ENCODE data around the gene TLE1.

TLE1 gene

DNA sequence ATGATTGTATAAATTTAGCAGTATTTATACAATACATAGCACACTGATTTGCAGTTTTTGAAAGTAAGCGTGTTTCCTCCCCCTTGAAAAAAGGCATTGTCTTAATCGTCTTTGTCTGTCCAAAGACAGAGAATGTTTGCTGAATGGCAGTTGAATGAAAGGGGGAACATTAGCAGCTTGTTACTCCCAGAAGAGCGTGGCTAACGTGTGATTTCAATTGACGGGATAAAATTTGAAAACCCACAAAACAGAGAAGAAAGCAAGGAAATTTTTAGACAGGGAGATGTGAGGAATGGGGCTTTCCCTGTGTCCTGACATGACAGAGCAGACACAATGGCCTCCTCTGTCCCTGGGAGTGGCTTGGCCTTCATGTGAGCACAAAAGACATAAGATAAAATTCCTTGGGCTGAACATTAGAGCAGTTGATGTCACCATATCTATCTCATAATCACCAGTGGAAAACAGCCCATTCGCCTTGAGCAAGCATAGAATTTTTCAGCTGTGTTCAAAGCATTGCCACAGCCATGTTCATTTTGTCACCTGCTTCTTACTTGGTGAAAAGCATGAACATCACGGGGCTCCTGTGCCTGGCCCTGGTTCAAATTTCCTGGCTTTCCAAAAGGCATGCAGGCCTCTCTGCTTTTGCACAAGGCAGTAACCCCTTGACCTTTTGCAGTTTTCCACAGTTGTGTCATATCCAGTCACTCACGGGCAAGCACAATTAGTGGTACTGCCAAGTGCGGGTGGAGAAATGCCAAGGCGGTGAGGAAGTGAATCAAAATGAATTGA is 126.9 kb downstream of the TLE1 start:
- TF ChIP-seq, protein P1, sequence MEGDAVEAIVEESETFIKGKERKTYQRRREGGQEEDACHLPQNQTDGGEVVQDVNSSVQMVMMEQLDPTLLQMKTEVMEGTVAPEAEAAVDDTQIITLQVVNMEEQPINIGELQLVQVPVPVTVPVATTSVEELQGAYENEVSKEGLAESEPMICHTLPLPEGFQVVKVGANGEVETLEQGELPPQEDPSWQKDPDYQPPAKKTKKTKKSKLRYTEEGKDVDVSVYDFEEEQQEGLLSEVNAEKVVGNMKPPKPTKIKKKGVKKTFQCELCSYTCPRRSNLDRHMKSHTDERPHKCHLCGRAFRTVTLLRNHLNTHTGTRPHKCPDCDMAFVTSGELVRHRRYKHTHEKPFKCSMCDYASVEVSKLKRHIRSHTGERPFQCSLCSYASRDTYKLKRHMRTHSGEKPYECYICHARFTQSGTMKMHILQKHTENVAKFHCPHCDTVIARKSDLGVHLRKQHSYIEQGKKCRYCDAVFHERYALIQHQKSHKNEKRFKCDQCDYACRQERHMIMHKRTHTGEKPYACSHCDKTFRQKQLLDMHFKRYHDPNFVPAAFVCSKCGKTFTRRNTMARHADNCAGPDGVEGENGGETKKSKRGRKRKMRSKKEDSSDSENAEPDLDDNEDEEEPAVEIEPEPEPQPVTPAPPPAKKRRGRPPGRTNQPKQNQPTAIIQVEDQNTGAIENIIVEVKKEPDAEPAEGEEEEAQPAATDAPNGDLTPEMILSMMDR (IDR thresholded peaks at IDR 0.05; ENCODE audit: extremely low read depth, missing control alignments), result no peak
- no peak for DNase-seq (ENCODE audit: low spot score)

DNA sequence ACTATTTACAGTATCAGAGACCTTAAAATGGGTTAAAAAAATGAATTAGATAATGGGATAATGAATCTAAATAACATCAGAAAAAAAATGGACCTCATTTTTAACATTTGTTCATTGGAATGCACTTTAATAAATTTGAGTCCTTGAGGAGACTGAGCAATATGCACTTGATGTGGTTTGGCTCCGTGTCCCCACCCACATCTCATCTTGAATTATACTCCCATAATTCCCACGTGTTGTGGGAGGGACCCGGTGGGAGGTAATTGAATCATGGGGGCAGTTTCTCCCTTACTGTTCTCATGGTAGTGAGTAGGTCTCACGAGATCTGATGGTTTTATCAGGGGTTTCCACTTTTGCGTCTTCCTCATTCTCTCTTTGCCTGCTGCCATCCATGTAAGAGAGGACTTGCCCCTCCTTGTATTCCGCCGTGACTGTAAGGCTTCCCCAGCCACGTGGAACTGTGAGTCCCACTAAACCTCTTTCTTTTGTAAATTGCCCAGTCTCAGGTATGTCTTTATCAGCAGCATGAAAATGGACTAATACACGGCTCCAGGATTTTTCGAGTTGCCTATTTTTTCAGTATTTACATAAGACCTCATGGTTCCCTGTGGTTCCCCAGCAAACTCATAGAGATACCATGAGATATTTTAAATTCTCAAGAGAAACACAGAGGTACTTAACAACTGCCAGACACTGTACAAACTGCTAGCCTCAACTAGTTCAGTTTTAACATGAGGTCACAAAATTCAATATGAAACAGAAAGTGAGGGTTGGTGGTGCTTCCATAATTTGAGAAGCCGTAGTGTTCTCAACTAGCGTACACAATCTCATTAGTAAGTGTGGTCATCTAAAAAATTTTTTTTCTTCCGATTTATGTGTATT is 128.3 kb downstream of the TLE1 start:
- DNase-seq (ENCODE audit: low spot score), result no peak
- TF ChIP-seq, protein P1 (IDR thresholded peaks at IDR 0.05; ENCODE audit: extremely low read depth, missing control alignments), result no peak

DNA sequence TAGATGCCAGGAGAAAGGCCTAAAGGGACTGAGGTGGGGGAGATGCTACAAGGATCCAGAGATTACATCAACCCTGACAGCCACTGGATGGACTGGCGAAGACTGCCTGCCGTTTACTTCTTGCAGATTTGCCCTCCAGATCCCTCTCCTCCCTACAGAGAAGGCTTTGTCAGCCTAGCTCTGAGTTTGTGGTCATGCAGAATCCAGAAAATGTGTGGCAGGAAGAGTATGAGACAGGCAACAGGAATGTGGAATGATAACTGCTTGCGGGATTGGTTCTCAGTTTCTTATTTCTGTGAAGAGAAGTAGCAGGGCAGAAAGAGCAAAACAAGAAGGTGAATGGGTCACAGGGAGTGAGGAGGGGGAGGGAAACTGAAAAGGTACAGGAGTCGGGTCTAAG is 129.6 kb downstream of the TLE1 start:
- TF ChIP-seq, protein P1 (IDR thresholded peaks at IDR 0.05; ENCODE audit: extremely low read depth, missing control alignments), result no peak
- no peak for DNase-seq (ENCODE audit: low spot score)

DNA sequence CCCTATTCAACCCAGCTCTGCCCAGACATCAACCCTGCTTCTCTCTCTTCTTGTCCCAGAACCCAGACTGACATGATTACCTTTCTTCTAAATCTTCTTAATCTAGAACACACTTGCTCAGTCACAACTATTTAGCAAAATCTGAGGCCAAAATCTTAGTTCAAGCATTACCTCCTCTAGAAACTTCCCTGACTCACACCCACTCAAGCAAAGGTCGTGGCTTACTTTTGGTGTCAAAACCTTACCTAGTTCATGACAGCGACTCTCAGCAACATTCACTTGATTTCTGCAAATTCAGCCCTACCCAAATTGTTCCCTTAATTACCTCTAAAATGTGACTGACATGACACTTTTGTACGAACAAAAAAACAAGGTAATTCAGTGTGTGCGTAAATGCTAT is 130.2 kb downstream of the TLE1 start:
- TF ChIP-seq, protein P1 (IDR thresholded peaks at IDR 0.05; ENCODE audit: extremely low read depth, missing control alignments), result no peak
- no peak for DNase-seq (ENCODE audit: low spot score)

DNA sequence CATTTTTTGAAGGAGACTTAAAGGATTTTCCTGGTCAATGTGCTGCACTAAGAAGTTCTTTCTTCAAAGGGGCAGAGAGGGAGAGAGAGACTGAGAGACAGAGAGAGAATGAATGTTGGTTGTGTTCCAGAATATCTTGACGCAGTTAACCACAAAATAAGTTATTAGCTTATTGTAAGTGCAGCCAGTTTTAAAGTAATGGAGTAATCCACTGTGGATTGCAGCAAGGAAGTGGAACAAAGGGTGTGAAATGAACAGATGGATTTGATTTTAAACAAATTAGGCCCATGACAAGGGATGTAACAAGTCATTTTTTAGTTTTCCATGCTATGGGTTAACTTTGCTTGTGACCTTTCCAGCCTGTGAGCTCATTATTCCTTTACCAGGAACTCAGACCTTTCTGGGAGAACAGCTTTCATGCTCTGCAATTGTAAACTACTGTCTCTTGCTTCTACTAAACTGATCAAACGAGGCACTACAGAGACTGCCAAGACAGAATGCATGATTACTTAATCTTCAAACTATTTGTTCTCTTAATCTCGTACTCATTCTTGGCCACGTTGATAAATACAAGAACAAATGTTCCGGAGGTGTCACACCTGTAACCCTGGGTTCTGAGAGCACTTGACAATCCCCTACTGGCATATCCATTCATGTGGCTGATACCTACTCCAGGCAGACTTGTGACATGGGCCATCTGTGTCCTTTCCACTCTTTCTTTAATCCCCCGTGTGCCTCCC is 131.1 kb downstream of the TLE1 start:
- TF ChIP-seq, protein P1 (IDR thresholded peaks at IDR 0.05; ENCODE audit: extremely low read depth, missing control alignments), result no peak
- DNase-seq (ENCODE audit: low spot score), result no peak

DNA sequence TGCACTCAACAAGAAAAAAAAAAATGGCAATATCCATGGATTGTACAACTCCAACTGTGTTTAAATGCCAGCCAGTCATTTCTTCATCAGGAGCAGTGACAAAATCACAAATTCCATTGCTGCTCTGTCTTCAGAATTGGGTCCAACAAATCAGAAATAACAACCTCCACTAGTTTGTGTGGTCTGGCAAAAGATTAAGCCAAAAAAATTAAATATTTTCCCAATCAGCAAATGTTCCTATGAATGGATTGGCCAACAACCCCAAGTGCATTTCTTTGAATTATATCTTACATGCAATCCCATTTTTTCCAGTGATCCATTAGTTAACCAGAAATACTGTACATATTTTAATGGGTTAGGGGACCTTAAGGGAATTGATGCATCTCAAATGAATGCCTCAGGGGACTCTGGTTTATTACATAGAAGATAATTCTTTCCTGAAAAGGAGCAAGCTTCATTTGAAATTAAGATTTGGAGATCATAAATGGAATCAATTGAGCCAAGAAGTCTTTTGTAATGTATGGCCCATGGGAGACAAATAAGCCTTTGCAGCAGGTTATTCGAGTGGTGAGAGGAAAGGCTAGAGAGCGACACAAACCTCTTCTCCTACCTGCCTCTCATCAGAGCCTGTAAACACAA is 131.8 kb downstream of the TLE1 start:
- DNase-seq (ENCODE audit: low spot score), result no peak
- TF ChIP-seq, protein P1 (IDR thresholded peaks at IDR 0.05; ENCODE audit: extremely low read depth, missing control alignments), result no peak

Measured in GM20000 (cell line).